Measurements from ENCODE around the gene FJX1. TPM values are rescaled to one million over a fixed set of nuclear protein-coding genes. Genes with fewer than 3 reads are reported as not detected.

The FJX1 gene
- polyA plus RNA-seq, 1 experiment: 4.8 TPM

DNA sequence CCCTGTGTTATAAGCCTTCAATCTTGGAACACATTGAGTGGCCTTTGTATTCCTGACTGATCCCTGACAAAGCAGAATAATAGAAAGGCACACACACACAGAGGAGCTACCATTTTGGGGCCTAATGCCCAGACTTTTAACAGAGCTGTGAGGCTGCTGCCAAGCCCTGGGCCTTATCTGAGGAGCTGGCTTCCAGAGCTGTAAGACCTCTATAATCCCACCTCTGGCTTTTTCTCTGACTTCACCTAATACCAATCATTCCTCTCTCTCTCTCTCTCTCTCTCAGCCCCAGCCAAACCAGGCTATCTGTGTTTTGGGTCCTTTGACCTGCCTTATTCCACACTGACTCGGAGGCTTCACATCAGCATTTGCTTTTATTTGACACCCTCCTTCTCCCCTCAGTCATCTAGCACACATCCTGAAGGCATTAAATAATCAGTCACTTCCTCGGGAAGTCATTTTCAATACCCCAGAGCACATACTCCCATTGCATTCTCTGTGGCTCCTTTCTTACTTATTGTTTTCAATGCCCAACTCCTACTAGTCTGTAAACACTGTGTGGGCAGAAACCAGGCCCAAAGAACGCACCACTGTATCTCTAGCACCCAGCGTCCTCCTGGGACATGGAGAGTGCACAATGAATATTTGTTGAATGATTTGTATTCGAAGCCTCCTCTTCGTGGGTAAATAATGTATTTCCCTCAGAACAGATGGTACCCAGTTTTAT is 23.1 kb downstream of the FJX1 start:
- ChIA-PET CTCF (interaction anchor here (0.9 kb wide), 1 partner anchor 181 kb away, joined by 3 read pairs; no protein-coding TSS in a partner anchor), POLR2A (no interaction called here)
- no peaks in the 10 kb centered on the region for H3K27me3 ChIP-seq (ENCODE audit: control insufficient read depth, insufficient read depth, low read length)
- DNase-seq (ENCODE audit: low read depth, low spot score): no peak
- TF ChIP-seq, protein P1, sequence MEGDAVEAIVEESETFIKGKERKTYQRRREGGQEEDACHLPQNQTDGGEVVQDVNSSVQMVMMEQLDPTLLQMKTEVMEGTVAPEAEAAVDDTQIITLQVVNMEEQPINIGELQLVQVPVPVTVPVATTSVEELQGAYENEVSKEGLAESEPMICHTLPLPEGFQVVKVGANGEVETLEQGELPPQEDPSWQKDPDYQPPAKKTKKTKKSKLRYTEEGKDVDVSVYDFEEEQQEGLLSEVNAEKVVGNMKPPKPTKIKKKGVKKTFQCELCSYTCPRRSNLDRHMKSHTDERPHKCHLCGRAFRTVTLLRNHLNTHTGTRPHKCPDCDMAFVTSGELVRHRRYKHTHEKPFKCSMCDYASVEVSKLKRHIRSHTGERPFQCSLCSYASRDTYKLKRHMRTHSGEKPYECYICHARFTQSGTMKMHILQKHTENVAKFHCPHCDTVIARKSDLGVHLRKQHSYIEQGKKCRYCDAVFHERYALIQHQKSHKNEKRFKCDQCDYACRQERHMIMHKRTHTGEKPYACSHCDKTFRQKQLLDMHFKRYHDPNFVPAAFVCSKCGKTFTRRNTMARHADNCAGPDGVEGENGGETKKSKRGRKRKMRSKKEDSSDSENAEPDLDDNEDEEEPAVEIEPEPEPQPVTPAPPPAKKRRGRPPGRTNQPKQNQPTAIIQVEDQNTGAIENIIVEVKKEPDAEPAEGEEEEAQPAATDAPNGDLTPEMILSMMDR (IDR thresholded peaks at IDR 0.05; ENCODE audit: low read depth, low read length): no peak
- H3K9me3 ChIP-seq (ENCODE audit: control insufficient read depth, insufficient read depth, low read length): no peaks in the 10 kb centered on the region
- H3K4me3 ChIP-seq (ENCODE audit: low read depth, low read length): no peak overlapping the region
- H3K27ac ChIP-seq (ENCODE audit: low read depth, low read length): no peak overlapping the region

DNA sequence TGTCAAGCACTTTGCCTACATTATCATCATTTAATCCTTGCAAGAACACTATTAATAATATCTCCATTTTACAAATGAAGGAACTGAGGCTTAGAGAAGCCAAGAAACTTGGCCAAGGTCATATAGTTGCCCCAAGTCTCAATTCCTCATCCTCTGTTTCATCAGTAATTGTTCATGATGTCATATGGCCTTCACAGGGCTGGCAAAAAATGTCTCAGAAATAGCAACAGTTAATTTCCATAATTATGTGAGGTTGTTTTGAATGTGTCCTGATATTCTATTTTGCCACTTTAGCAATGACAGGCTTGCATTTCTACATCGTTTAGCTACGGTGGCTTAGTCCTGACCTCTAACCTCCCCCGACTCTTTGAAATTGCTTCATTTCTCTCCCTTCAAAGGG is 23.7 kb downstream of the FJX1 start:
- Histone ChIP-seq H3K27ac (ENCODE audit: low read depth, low read length) (no peak overlapping the region), H3K27me3 (ENCODE audit: control insufficient read depth, insufficient read depth, low read length) (no peaks in the 10 kb centered on the region), H3K4me3 (ENCODE audit: low read depth, low read length) (no peak overlapping the region), H3K9me3 (ENCODE audit: control insufficient read depth, insufficient read depth, low read length) (no peaks in the 10 kb centered on the region)
- CTCF ChIA-PET: interaction anchor here (0.5 kb wide), 1 partner anchor 25 kb away, joined by 4 read pairs; no protein-coding TSS in a partner anchor
- POLR2A ChIA-PET: no interaction called here
- TF ChIP-seq, protein P1 (IDR thresholded peaks at IDR 0.05; ENCODE audit: low read depth, low read length): no peak
- DNase-seq (ENCODE audit: low read depth, low spot score): no peak

DNA sequence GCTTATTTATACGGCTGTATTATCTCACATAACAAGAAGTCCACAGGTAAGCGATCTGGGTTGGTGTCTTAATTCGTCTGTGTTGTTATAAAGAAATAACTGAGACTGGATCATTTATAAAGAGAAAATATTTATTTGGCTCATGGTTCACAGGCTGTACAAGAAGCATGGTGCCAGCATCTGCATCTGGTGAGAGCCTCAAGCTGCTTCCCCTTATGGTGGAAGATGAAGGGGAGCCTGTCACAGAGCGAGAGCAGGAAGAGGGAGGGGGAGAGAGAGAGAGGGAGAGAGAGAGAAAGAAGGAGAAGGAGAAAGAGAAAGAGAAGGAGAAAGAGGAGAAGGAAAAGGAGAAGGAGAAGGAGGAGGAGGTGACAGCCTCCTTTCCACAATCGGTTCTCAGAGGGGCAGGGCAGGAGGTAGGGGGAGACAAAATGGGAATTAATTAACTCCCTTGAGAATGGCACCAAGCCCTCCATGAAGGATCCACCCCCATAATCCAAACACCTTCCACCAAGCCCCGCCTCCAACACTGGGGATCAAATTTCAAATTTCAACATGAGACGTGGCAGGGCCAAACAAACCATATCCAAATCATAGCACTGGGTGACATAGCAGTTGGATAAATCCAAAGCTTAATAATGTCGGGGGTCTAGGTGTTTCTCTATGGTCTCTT is 29.3 kb downstream of the FJX1 start:
- ChIA-PET POLR2A (no interaction called here), CTCF (interaction anchor here (0.6 kb wide), 1 partner anchor 14 kb away, joined by 4 read pairs; no protein-coding TSS in a partner anchor)
- no peak overlapping the region for H3K4me3 ChIP-seq (ENCODE audit: low read depth, low read length)
- H3K9me3 ChIP-seq (ENCODE audit: control insufficient read depth, insufficient read depth, low read length): no peaks in the 10 kb centered on the region
- H3K27me3 ChIP-seq (ENCODE audit: control insufficient read depth, insufficient read depth, low read length): no peaks in the 10 kb centered on the region
- TF ChIP-seq, protein P1 (IDR thresholded peaks at IDR 0.05; ENCODE audit: low read depth, low read length): no peak
- H3K27ac ChIP-seq (ENCODE audit: low read depth, low read length): no peak overlapping the region
- no peak for DNase-seq (ENCODE audit: low read depth, low spot score)

DNA sequence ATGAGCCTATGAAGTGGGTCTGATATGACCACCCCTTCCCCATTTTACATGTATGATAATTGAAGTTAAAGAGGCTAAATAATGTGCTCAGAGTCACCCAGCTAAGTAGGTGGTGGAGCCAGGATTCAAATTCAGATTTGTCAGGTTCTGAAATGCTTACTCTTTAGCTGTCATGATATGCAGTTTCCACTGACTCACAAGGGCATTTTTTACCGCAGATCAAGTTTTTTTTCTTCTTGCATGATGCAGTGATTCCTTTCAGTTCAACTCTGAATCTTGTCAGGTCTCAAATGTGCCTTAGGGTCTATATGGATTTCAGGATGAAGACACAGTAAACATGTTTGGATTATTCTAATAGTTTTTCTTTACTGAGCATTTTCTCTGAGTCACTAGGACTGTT is 31.7 kb downstream of the FJX1 start:
- ChIA-PET CTCF (interaction anchor here (0.7 kb wide), 1 partner anchor 146 kb away, joined by 5 read pairs; no protein-coding TSS in a partner anchor), POLR2A (no interaction called here)
- TF ChIP-seq, protein P1 (IDR thresholded peaks at IDR 0.05; ENCODE audit: low read depth, low read length): no peak

DNA sequence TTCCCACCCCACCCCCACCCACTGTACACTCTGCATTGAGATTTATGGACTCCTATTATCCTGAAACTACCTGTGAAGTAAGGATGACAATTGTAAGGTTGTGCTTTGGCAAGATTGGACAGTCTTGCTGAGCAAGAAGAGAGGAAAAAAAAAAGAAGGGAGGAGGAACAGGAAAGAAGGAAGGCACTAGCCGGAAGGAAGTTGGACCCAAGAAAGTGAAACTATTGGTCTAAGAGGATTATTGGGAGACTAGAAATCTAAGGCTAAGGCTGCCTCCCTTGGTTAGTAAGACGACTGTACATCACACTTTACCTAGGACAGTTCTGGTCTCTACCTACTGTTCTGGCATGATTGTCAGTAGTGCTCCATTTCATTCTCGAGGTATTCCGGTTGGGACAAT is 32.2 kb downstream of the FJX1 start:
- no peak overlapping the region for H3K4me3 ChIP-seq (ENCODE audit: low read depth, low read length)
- DNase-seq (ENCODE audit: low read depth, low spot score): no peak
- CTCF ChIA-PET: no interaction called here
- H3K9me3 ChIP-seq (ENCODE audit: control insufficient read depth, insufficient read depth, low read length): no peaks in the 10 kb centered on the region
- TF ChIP-seq, protein P1 (IDR thresholded peaks at IDR 0.05; ENCODE audit: low read depth, low read length): no peak
- POLR2A ChIA-PET: no interaction called here
- no peak overlapping the region for H3K27ac ChIP-seq (ENCODE audit: low read depth, low read length)
- no peaks in the 10 kb centered on the region for H3K27me3 ChIP-seq (ENCODE audit: control insufficient read depth, insufficient read depth, low read length)

More for the DNA sequence above, 31.7 kb downstream of the FJX1 start:
- Histone ChIP-seq H3K9me3 (ENCODE audit: control insufficient read depth, insufficient read depth, low read length) (no peaks in the 10 kb centered on the region), H3K27me3 (ENCODE audit: control insufficient read depth, insufficient read depth, low read length) (no peaks in the 10 kb centered on the region), H3K4me3 (ENCODE audit: low read depth, low read length) (no peak overlapping the region), H3K27ac (ENCODE audit: low read depth, low read length) (no peak overlapping the region)
- DNase-seq (ENCODE audit: low read depth, low spot score): no peak

Measured in AG04450 (cell line).